H1 (cell line): ENCODE measurements around the gene MTR. TPM values are rescaled to one million over a fixed set of nuclear protein-coding genes. Genes with fewer than 3 reads are reported as not detected.

ENCODE experiments used
- EZH2 ChIP-seq: fragments of 200-600 bp; sonication (generic); IDR thresholded peaks from 2 replicates; pipeline ENCODE4 v1.7.1; 2012; ENCODE audit warnings: low read depth, mild to moderate bottlenecking, moderate library complexity, low read length, inconsistent platforms; ENCODE audit not compliant: severe bottlenecking
- polyA plus RNA-seq, 7 experiments: library from polyadenylated mRNA; depleted of rRNA in 3 of 7; stranded (reverse) in 5 of 7; unstranded in 2 of 7; fragments of >200 nt in 5 of 7; fragments of 200-250 nt in 2 of 7; gene quantifications; 1 replicate in 5 of 7; 2 replicates in 1 of 7; 4 replicates in 1 of 7; pipeline versions ENCODE4 v1.2.1 to v1.2.3, GENCODE V29; 2011 to 2013; ENCODE audit warnings: missing spikeins in 2 of 7, mixed read lengths in 2 of 7
- total RNA-seq: library from RNA; stranded (reverse); fragmentation: NEBNext Ultra II Directional; extraction: Animal tissue kit (Norgen Biotek cat#: 25700); gene quantifications from 2 replicates; pipeline ENCODE4 v1.2.1, GENCODE V29; 2021
- TF ChIP-seq, protein P1 (sequence below): IDR thresholded peaks from 2 replicates; pipeline ENCODE4 v1.6.1; 2012; ENCODE audit warnings: low read length, inconsistent platforms

Gene MTR
- total and polyA plus RNA-seq, 2 of the 8 experiments (the other 6 are each of a cell fraction or from before 2014, with no cell fraction given) = 4.8 to 27.4 TPM

DNA sequence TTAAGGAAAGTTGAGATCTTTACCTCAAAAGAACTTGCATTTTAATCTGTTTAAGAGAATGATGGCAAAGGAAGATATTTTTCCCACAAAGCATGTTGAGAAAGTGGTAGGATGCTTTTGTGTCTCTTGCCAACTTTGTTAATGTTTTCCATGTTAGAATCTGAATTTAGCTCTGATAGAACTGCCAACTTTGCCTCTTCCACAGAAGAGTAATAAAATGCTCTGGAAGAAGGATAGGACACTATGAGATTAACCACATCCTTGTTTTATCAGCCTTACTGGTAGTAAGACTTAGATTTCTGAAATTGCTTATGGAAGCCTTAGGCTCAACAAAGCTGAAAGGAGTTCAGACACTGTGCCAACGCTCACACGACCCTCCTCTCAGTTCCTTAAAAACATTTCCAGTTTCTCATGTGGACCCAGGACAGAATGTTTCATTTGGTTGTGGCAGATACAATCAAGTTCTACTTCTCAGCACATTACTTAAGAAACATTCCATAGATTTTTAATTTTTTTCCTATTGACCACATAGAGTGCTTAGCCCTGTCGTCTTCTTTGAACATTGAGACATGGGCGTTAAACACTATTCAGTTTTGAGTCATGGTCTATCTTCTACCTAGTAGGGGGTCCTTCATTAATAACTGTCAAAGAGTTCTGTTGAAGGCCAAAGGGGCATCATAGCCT lies 59.0 kb downstream of the MTR start (continued):
- TF ChIP-seq, protein P1, sequence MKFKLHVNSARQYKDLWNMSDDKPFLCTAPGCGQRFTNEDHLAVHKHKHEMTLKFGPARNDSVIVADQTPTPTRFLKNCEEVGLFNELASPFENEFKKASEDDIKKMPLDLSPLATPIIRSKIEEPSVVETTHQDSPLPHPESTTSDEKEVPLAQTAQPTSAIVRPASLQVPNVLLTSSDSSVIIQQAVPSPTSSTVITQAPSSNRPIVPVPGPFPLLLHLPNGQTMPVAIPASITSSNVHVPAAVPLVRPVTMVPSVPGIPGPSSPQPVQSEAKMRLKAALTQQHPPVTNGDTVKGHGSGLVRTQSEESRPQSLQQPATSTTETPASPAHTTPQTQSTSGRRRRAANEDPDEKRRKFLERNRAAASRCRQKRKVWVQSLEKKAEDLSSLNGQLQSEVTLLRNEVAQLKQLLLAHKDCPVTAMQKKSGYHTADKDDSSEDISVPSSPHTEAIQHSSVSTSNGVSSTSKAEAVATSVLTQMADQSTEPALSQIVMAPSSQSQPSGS = no peak
- no peak for TF ChIP-seq EZH2
